H9 (cell line): Measurements from ENCODE around the gene SPTBN5. TPM values are rescaled to one million over a fixed set of nuclear protein-coding genes. Genes with fewer than 3 reads are reported as not detected.

Source experiments
- DNase-seq: peaks from one replicate; pipeline ENCODE4 v3.0.0-alpha.2; 2017
- H2AFZ ChIP-seq: one replicate; pipeline ENCODE4 v1.6.1; 2013; ENCODE audit warnings: mild to moderate bottlenecking, low read length, control low read depth, moderate library complexity
- H2AK5ac ChIP-seq: 2 replicates; pipeline ENCODE4 v1.6.1; 2013; ENCODE audit warnings: low read length, control low read depth, mixed read lengths; ENCODE audit not compliant: insufficient read length
- H2BK120ac ChIP-seq: one replicate; pipeline ENCODE4 v1.6.1; 2013; ENCODE audit warnings: low read depth, mild to moderate bottlenecking, low read length, control low read depth, inconsistent platforms; ENCODE audit not compliant: poor library complexity, severe bottlenecking
- H2BK12ac ChIP-seq: 2 replicates; pipeline ENCODE4 v1.6.1; 2013; ENCODE audit warnings: low read length, control low read depth, mixed read lengths, low read depth; ENCODE audit not compliant: insufficient read length
- H2BK15ac ChIP-seq: 2 replicates; pipeline ENCODE4 v1.6.1; 2013; ENCODE audit warnings: low read depth, low read length, control low read depth
- H2BK20ac ChIP-seq: one replicate; pipeline ENCODE4 v1.6.1; 2013; ENCODE audit warnings: low read depth, mild to moderate bottlenecking, low read length, control low read depth, inconsistent platforms; ENCODE audit not compliant: poor library complexity, severe bottlenecking
- H2BK5ac ChIP-seq: 2 replicates; pipeline ENCODE4 v1.6.1; 2013; ENCODE audit warnings: low read length, control low read depth, mixed read lengths; ENCODE audit not compliant: insufficient read length
- H3K14ac ChIP-seq: 2 replicates; pipeline ENCODE4 v1.6.1; 2013; ENCODE audit warnings: low read length, control low read depth; ENCODE audit not compliant: insufficient read depth
- H3K18ac ChIP-seq: 2 replicates; pipeline ENCODE4 v1.6.1; 2013; ENCODE audit warnings: low read depth, mild to moderate bottlenecking, mixed read lengths, low read length, control low read depth; ENCODE audit not compliant: insufficient read length
- H3K23ac ChIP-seq: 2 replicates; pipeline ENCODE4 v1.6.1; 2013; ENCODE audit warnings: low read length, control low read depth, mixed read lengths, low read depth; ENCODE audit not compliant: insufficient read length
- H3K23me2 ChIP-seq: 2 replicates; pipeline ENCODE4 v1.6.1; 2013; ENCODE audit warnings: low read depth, mild to moderate bottlenecking, mixed read lengths, low read length, control low read depth; ENCODE audit not compliant: insufficient read length, poor library complexity, severe bottlenecking
- H3K27ac ChIP-seq: 2 replicates; pipeline ENCODE4 v1.5.1; 2013; ENCODE audit warnings: low read length, control low read depth, mixed read lengths, low read depth; ENCODE audit not compliant: insufficient read length
- H3K27me3 ChIP-seq: 2 replicates; pipeline ENCODE4 v1.6.1; 2013; ENCODE audit warnings: low read length, control low read depth, inconsistent platforms; ENCODE audit not compliant: insufficient read depth
- H3K4ac ChIP-seq: 2 replicates; pipeline ENCODE4 v1.6.1; 2013; ENCODE audit warnings: low read depth, mild to moderate bottlenecking, control low read depth, inconsistent platforms, low read length, moderate library complexity
- H3K4me1 ChIP-seq: 2 replicates; pipeline ENCODE4 v1.6.1; 2013; ENCODE audit warnings: low read length, control low read depth, inconsistent platforms; ENCODE audit not compliant: insufficient read depth
- H3K4me2 ChIP-seq: 2 replicates; pipeline ENCODE4 v1.6.1; 2013; ENCODE audit warnings: low read length, control low read depth, mixed read lengths; ENCODE audit not compliant: insufficient read length, insufficient read depth
- H3K56ac ChIP-seq: 2 replicates; pipeline ENCODE4 v1.6.1; 2013; ENCODE audit warnings: low read depth, mild to moderate bottlenecking, mixed read lengths, low read length, control low read depth; ENCODE audit not compliant: insufficient read length
- H3K79me1 ChIP-seq: 2 replicates; pipeline ENCODE4 v1.6.1; 2013; ENCODE audit warnings: low read depth, mild to moderate bottlenecking, moderate library complexity, low read length, control low read depth, inconsistent platforms; ENCODE audit not compliant: insufficient read depth, poor library complexity, severe bottlenecking
- H3K79me2 ChIP-seq: 2 replicates; pipeline ENCODE4 v1.6.1; 2013; ENCODE audit warnings: low read length, control low read depth, inconsistent platforms; ENCODE audit not compliant: insufficient read depth
- H3K9ac ChIP-seq: 2 replicates; pipeline ENCODE4 v1.6.1; 2013; ENCODE audit warnings: low read length, control low read depth, mixed read lengths; ENCODE audit not compliant: insufficient read length; ENCODE audit errors: extremely low read depth
- H3K9me3 ChIP-seq: one replicate; pipeline ENCODE4 v1.6.1; 2013; ENCODE audit warnings: low read depth, low read length, inconsistent platforms; ENCODE audit not compliant: control insufficient read depth
- H3T11ph ChIP-seq: one replicate; pipeline ENCODE4 v1.6.1; 2013; ENCODE audit warnings: mild to moderate bottlenecking, low read length, control low read depth, inconsistent platforms
- H4K20me1 ChIP-seq: one replicate; pipeline ENCODE4 v1.6.1; 2013; ENCODE audit not compliant: control insufficient read depth, insufficient read length, insufficient read depth
- H4K5ac ChIP-seq: 2 replicates; pipeline ENCODE4 v1.6.1; 2013; ENCODE audit warnings: low read depth, mild to moderate bottlenecking, mixed read lengths, low read length, control low read depth; ENCODE audit not compliant: insufficient read length
- H4K8ac ChIP-seq: replicated peaks from 2 replicates; pipeline ENCODE4 v1.6.1; 2013; ENCODE audit warnings: low read length, control low read depth, mixed read lengths, low read depth; ENCODE audit not compliant: insufficient read length
- H4K91ac ChIP-seq: 2 replicates; pipeline ENCODE4 v1.6.1; 2013; ENCODE audit warnings: low read depth, mild to moderate bottlenecking, moderate library complexity, mixed read lengths, low read length, control low read depth; ENCODE audit not compliant: insufficient read length
- H3K27ac Mint-ChIP-seq, 3 experiments: 2 replicates in 2 of 3; 3 replicates in 1 of 3; pipeline ENCODE4 v1.8.0; 2020 to 2021; ENCODE audit warnings: mixed read lengths in 3 of 3, mild to moderate bottlenecking in 1 of 3, moderate library complexity in 1 of 3
- H3K27me3 Mint-ChIP-seq: 2 replicates; pipeline ENCODE4 v1.8.0; 2021; ENCODE audit warnings: low read depth, mild to moderate bottlenecking, moderate library complexity, mixed read lengths
- H3K36me3 Mint-ChIP-seq, 3 experiments: 2 replicates in 2 of 3; 3 replicates in 1 of 3; pipeline ENCODE4 v1.8.0; 2020 to 2021; ENCODE audit warnings: low read depth in 3 of 3, mixed read lengths in 3 of 3; ENCODE audit not compliant: insufficient read depth in 1 of 3
- H3K4me1 Mint-ChIP-seq, 2 experiments: 2 replicates each; pipeline ENCODE4 v1.8.0; 2020; ENCODE audit warnings: mixed read lengths in 2 of 2
- H3K4me3 Mint-ChIP-seq, 2 experiments: 2 replicates in 1 of 2; 3 replicates in 1 of 2; pipeline ENCODE4 v1.8.0; 2020 to 2021; ENCODE audit warnings: mild to moderate bottlenecking in 2 of 2, mixed read lengths in 2 of 2, moderate library complexity in 1 of 2
- H3K9me3 Mint-ChIP-seq, 2 experiments: 2 replicates in 1 of 2; 3 replicates in 1 of 2; pipeline ENCODE4 v1.8.0; 2020; ENCODE audit warnings: mild to moderate bottlenecking in 2 of 2, mixed read lengths in 2 of 2, moderate library complexity in 1 of 2
- CTCF ChIP-seq: fragments of 200-600 bp; sonication (generic); conservative IDR thresholded peaks from 3 replicates; pipeline ENCODE4 v1.8.0; 2021; ENCODE audit warnings: antibody characterized with exemption, mild to moderate bottlenecking
- WGBS: extraction: QIAGEN DNeasy Blood & Tissue Kit; methylation state at CpG from one replicate; pipeline ENCODE4 v1.1.7; 2013; ENCODE audit warnings: missing lambda C conversion rate, low lambda C conversion rate, mixed read lengths; ENCODE audit not compliant: insufficient read length; ENCODE audit errors: extremely low coverage; 5-methylcytosine and 5-hydroxymethylcytosine counted together
- total RNA-seq: library from RNA; stranded (reverse); gene quantifications from 2 replicates; pipeline ENCODE4 v1.2.1, GENCODE V29; 2021

Gene SPTBN5
- total RNA-seq, 1 experiment from 2014 or later, result 0.90 TPM

GRCh38 chr15:41824062-41824745 is 69.6 kb downstream of the SPTBN5 start:
- H3K36me3 Mint-ChIP-seq, result peaks cover 0 to 5% (median 3%) of the 10 kb centered on the region in 3 experiments; a peak in 5 of 7 replicates
- H3K56ac ChIP-seq, result no peak overlapping the region
- H3K27me3 ChIP-seq, result no peaks in the 10 kb centered on the region
- no peak overlapping the region for H3K4me2 ChIP-seq
- no peak overlapping the region for H3K27ac ChIP-seq
- no peak overlapping the region for H4K8ac ChIP-seq
- H3K4me1 Mint-ChIP-seq, result peaks cover 11 to 19% of the 10 kb centered on the region in 2 experiments
- H2AFZ ChIP-seq, result no peak overlapping the region
- H3K9ac ChIP-seq, result no peak overlapping the region
- no peak overlapping the region for H3K4me3 Mint-ChIP-seq
- no peak overlapping the region for H2BK5ac ChIP-seq
- H2AK5ac ChIP-seq, result no peak overlapping the region
- H3K27ac Mint-ChIP-seq, result no peak overlapping the region
- H3K23ac ChIP-seq, result no peak overlapping the region
- no peaks in the 10 kb centered on the region for H3K9me3 Mint-ChIP-seq
- H2BK12ac ChIP-seq, result no peak overlapping the region
- no peaks in the 10 kb centered on the region for H4K20me1 ChIP-seq
- no peaks in the 10 kb centered on the region for H3K79me2 ChIP-seq
- H3K4ac ChIP-seq, result no peak overlapping the region
- H3K14ac ChIP-seq, result no peak overlapping the region
- no peak overlapping the region for H2BK20ac ChIP-seq
- DNase-seq, result no peak
- H4K5ac ChIP-seq, result no peak overlapping the region
- WGBS, result no CpG with 5 or more reads among the region's 19 CpGs
- H3K79me1 ChIP-seq, result no peaks in the 10 kb centered on the region
- H4K91ac ChIP-seq, result no peak overlapping the region
- H3K4me1 ChIP-seq, result no peaks in the 10 kb centered on the region
- peaks cover 10% of the 10 kb centered on the region for H3K23me2 ChIP-seq
- no peak overlapping the region for H2BK15ac ChIP-seq
- no peak for TF ChIP-seq CTCF
- no peaks in the 10 kb centered on the region for H3K9me3 ChIP-seq
- H3T11ph ChIP-seq, result no peak overlapping the region
- H3K18ac ChIP-seq, result no peak overlapping the region
- H2BK120ac ChIP-seq, result no peak overlapping the region
- no peaks in the 10 kb centered on the region for H3K27me3 Mint-ChIP-seq
